Measurements from ENCODE around the gene PDS5B.

DNA sequence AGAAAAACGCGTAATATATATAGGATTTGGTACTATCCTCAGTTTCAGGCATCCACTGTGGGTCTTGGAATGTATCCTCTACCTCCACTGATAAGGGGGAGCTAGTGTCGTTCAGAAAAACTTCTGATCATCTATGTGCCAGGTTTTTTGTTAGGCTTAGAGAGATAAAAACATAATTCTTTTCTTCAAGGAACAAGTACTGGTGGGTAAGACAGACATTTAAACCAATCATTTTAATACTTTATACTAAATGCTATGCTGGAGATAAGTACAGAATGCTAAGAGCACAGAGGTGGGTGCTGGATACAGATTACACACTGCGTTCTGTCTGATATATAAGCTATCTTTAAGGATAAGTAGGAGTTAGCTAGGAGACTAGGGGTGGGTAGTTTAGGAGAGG lies 166.1 kb downstream of the PDS5B start:
- TF ChIP-seq, protein P1, sequence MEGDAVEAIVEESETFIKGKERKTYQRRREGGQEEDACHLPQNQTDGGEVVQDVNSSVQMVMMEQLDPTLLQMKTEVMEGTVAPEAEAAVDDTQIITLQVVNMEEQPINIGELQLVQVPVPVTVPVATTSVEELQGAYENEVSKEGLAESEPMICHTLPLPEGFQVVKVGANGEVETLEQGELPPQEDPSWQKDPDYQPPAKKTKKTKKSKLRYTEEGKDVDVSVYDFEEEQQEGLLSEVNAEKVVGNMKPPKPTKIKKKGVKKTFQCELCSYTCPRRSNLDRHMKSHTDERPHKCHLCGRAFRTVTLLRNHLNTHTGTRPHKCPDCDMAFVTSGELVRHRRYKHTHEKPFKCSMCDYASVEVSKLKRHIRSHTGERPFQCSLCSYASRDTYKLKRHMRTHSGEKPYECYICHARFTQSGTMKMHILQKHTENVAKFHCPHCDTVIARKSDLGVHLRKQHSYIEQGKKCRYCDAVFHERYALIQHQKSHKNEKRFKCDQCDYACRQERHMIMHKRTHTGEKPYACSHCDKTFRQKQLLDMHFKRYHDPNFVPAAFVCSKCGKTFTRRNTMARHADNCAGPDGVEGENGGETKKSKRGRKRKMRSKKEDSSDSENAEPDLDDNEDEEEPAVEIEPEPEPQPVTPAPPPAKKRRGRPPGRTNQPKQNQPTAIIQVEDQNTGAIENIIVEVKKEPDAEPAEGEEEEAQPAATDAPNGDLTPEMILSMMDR (IDR thresholded peaks at IDR 0.05) = no peak
- TF ChIP-seq POLR2A (IDR thresholded peaks at IDR 0.05) = no peak
